ENCODE measurements around the gene ZSCAN12.
"Not testable (repeated sequence)": the region's sequence is repeated elsewhere in the genome, so short reads cannot be mapped to it uniquely, and the experiment has no call there.

The ZSCAN12 gene

DNA sequence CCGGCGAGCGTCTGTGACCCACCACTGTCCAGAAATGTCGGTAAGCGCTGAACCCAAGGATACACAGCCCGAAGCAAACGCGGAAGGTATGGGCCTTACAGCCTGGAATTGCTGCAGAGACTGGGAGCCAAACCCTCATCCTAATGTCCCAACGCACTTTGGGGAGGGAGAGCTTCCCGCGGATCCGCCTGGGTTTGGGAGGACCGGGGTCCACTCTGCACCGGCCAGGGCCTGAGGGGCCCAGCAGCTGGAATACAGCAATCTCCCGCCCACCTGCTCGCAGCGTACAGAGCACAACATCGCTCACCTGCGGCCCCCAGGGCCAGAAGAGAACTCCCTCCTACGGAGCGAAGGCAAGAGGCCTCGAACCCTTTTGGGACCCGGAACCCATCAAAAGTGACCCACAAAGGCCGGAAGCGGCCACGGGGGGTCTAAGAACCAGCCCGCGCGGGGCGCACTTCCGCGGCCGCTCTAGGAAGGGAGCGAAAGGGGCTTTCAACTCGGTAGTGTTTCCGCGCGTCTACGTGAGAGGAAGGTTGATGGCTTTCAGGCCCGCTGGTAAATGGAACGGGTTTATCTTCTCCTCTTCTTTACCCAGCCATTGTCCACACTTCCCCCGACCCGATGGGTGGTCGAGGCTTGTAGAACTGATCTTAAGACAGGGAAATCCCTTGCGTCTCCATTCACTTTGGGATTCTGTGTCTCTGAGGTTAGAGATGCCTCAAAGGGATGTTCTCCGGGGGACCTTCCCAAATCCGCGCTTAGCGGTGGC, at the start of gene ZSCAN12:
Gene ZSCAN12 (minus strand): TSS at position 398 of the 772 bp plus-strand sequence. CDS start 1,342 bp downstream, outside the sequence.
- peak within 1 kb of the TSS; percentile 93 for H3K4me3 ChIP-seq (ENCODE audit: low read length)
- peak; percentile 87 for DNase-seq (ENCODE audit: low read depth)
- TF ChIP-seq, protein P1, sequence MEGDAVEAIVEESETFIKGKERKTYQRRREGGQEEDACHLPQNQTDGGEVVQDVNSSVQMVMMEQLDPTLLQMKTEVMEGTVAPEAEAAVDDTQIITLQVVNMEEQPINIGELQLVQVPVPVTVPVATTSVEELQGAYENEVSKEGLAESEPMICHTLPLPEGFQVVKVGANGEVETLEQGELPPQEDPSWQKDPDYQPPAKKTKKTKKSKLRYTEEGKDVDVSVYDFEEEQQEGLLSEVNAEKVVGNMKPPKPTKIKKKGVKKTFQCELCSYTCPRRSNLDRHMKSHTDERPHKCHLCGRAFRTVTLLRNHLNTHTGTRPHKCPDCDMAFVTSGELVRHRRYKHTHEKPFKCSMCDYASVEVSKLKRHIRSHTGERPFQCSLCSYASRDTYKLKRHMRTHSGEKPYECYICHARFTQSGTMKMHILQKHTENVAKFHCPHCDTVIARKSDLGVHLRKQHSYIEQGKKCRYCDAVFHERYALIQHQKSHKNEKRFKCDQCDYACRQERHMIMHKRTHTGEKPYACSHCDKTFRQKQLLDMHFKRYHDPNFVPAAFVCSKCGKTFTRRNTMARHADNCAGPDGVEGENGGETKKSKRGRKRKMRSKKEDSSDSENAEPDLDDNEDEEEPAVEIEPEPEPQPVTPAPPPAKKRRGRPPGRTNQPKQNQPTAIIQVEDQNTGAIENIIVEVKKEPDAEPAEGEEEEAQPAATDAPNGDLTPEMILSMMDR (conservative IDR thresholded peaks at IDR 0.05; ENCODE audit: low read length) = peak; percentile 57

DNA sequence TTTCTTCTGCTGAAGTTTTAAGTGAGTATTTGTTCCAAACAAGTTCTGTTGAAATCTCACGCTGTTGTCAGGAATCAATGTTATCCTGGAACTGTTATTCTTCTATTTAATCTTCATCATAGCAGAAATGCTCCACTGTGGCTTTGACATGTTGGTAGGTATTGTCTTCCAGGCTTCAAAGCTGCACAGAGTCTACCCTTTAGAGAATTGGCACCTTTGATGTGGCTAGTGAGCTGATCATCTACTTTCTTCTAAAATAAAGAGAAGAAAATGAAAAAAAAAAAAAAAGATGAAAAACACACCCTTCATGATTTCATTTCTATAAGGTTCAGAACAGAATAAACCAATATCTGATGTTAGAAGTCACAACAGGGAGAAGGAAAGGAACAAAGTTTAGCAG, 49.5 kb upstream of the ZSCAN12 start:
- no peak for DNase-seq (ENCODE audit: low read depth)
- TF ChIP-seq, protein P1 (conservative IDR thresholded peaks at IDR 0.05; ENCODE audit: low read length) = no peak
- H3K4me3 ChIP-seq (ENCODE audit: low read length) = no peak overlapping the region

GRCh38 chr6:28447512-28447906, 48.0 kb upstream of the ZSCAN12 start:
- H3K4me3 ChIP-seq (ENCODE audit: low read length) = peak overlapping the region; percentile 61
- not testable (repeated sequence) for DNase-seq (ENCODE audit: low read depth)

DNA sequence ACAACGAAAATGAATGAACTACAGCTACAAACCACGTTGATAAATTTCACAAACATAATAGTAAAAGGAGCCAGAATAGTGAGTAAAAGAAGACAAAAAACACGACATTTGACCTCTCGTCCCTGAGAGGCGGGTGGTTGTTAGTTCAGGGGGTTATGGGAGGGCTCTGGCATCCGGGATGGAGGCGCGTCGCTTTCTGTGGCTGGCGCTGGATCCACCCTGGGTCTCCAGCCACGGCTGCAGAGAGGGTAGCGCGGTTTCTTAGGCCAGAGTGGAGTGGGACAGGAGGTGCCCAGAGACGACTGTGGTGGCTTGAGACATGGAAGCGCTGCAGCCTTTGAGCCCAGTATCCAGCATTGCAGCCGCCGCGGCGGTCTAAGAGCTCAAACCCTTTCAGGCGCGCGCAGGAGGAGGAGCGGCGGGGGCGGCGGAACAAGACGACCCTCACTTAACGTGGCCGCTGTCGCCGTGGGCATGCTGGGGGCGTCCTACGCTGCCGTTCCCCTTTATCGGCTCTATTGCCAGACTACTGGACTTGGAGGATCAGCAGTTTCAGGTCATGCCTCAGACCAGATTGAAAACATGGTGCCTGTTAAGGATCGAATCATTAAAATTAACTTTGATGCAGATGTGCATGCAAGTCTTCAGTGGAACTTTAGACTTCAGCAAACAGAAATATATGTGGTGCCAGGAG, 47.4 kb upstream of the ZSCAN12 start:
- H3K4me3 ChIP-seq (ENCODE audit: low read length) = peak overlapping the region; percentile 61
- DNase-seq (ENCODE audit: low read depth) = peak; percentile 2
- TF ChIP-seq, protein P1 (conservative IDR thresholded peaks at IDR 0.05; ENCODE audit: low read length) = no peak

GRCh38 chr6:28444759-28445158, 45.2 kb upstream of the ZSCAN12 start:
- H3K4me3 ChIP-seq (ENCODE audit: low read length); DNase-seq (ENCODE audit: low read depth): not testable (repeated sequence)

DNA sequence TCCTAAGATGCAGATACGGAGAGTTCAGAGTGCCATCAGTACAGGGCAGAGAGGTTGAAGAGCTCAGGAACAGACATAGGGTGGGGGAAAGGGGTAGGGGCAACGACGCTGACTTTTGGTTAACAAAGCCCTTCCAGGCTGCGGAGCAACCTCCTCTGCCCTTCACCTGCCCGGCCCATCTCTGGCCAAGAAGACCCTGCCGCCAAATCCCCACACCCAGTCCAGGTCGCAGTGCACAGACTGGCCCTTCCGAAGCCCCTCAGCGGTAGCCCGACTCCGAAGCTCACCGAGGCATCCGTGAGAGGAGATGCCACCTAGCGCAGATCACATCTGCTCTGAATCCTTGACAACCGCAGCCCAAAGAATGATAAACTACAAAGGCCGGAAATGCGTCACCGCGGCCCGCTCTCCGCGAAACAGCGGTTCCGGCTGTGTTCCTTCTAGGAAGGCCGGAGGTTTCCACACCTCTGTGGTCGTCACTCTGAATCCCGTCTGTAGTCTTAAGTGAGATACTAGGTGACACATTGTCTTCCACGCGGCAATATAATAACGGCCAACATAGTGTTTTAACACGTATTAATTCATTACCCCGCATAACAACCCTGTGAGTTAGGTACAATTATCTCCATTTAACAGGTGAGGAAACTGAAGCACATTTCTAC, 43.7 kb upstream of the ZSCAN12 start, which contains the start of gene ZSCAN23:
Gene ZSCAN23 (minus strand): TSS at position 380 of the 662 bp plus-strand sequence. CDS start 7,225 bp downstream, outside the sequence.
- TF ChIP-seq, protein P1 (conservative IDR thresholded peaks at IDR 0.05; ENCODE audit: low read length) = no peak
- peak; percentile 86 for DNase-seq (ENCODE audit: low read depth)
- peak within 1 kb of the TSS; percentile 90 for H3K4me3 ChIP-seq (ENCODE audit: low read length)

DNA sequence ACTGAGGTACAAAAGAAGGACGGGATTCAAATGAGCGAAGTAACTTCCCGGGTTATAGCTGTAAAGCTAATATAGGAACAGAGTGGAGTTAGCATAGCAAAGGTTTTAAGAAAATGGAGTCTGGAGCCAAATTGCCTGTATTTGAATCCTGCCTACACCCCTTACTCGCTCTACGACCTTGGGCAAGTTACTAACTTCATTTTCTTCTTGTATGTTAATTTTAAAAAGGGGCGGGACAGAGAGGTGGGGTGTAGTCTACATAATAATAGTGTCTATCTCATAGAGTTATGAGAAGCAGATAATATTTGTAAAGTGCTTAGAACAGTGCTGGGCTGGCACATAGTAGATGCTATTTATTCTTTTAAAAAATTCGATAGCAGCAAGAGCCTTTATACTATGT, 43.0 kb upstream of the ZSCAN12 start:
- TF ChIP-seq, protein P1 (conservative IDR thresholded peaks at IDR 0.05; ENCODE audit: low read length) = no peak
- peak overlapping the region; percentile 90 for H3K4me3 ChIP-seq (ENCODE audit: low read length)
- no peak for DNase-seq (ENCODE audit: low read depth)
